Natural killer cell (primary cell): Measurements from ENCODE around the gene TNNI2. TPM values are rescaled to one million over a fixed set of nuclear protein-coding genes. Genes with fewer than 3 reads are reported as not detected.

ENCODE experiments used
- ATAC-seq, 3 donors: fragments of 150-1000 bp in 2 of 3; fragments of 200-7000 bp in 1 of 3; cut with Tn5 transposase; 1 replicate in 1 of 3; 2 replicates in 2 of 3; pipeline ENCODE4 v1.10.0; 2021; ENCODE audit warnings: mild to moderate bottlenecking in 2 of 3, moderate library complexity in 2 of 3
- DNase-seq, 2 donors: peaks; one replicate each; pipeline versions ENCODE4 v3.0.0 to v3.0.0-alpha.2; 2013 to 2021; ENCODE audit warnings: mixed read lengths in 1 of 2
- H3K27ac ChIP-seq: one replicate; pipeline ENCODE4 v1.5.1; 2013; ENCODE audit warnings: mild to moderate bottlenecking, low read length
- H3K27me3 ChIP-seq: one replicate; pipeline ENCODE4 v1.6.1; 2013; ENCODE audit warnings: low read length; ENCODE audit not compliant: control insufficient read depth, insufficient read depth
- H3K36me3 ChIP-seq: one replicate; pipeline ENCODE4 v1.6.1; 2013; ENCODE audit warnings: low read length; ENCODE audit not compliant: control insufficient read depth, insufficient read depth
- H3K4me1 ChIP-seq: one replicate; pipeline ENCODE4 v1.6.1; 2013; ENCODE audit warnings: low read length; ENCODE audit not compliant: control insufficient read depth, insufficient read depth
- H3K4me3 ChIP-seq: one replicate; pipeline ENCODE4 v1.5.1; 2013; ENCODE audit warnings: low read length
- H3K9me3 ChIP-seq: one replicate; pipeline ENCODE4 v1.6.1; 2013; ENCODE audit warnings: low read length; ENCODE audit not compliant: control insufficient read depth, insufficient read depth
- H3K27ac Mint-ChIP-seq, 2 donors: one replicate each; pipeline ENCODE4 v1.8.0; 2022; ENCODE audit warnings: mild to moderate bottlenecking in 2 of 2, mixed read lengths in 2 of 2, moderate library complexity in 1 of 2
- H3K27me3 Mint-ChIP-seq, 2 donors: one replicate each; pipeline ENCODE4 v1.8.0; 2022; ENCODE audit warnings: low read depth in 2 of 2, mixed read lengths in 2 of 2
- H3K36me3 Mint-ChIP-seq: one replicate; pipeline ENCODE4 v1.8.0; 2022; ENCODE audit warnings: mixed read lengths
- H3K4me1 Mint-ChIP-seq, 2 donors: one replicate each; pipeline ENCODE4 v1.8.0; 2022; ENCODE audit warnings: mixed read lengths in 2 of 2
- H3K4me3 Mint-ChIP-seq: one replicate; pipeline ENCODE4 v1.8.0; 2022; ENCODE audit warnings: mild to moderate bottlenecking, moderate library complexity, mixed read lengths
- H3K9me3 Mint-ChIP-seq, 2 donors: one replicate each; pipeline ENCODE4 v1.8.0; 2022; ENCODE audit warnings: mixed read lengths in 2 of 2
- CTCF ChIP-seq: fragments of 200-600 bp; IDR thresholded peaks from one replicate; pipeline ENCODE4 v1.8.0; 2022; ENCODE audit warnings: antibody characterized with exemption
- WGBS: methylation state at CpG from one replicate; pipeline ENCODE4 v1.1.7; 2013; ENCODE audit warnings: missing lambda C conversion rate; ENCODE audit not compliant: insufficient coverage; 5-methylcytosine and 5-hydroxymethylcytosine counted together
- intact Hi-C: fragments of 100-400 bp; cut with micrococcal nuclease; formaldehyde crosslinking; loops from one replicate; pipeline ENCODE4 v1.14.2; 2022
- total RNA-seq, 4 donors: library from RNA; stranded (reverse); fragments of 120-200 nt in 1 of 4; gene quantifications; one replicate each; pipeline versions ENCODE4 v1.2.3 to v1.2.4, GENCODE V29; 2013 to 2022

Gene TNNI2
- total RNA-seq, 3 donors from 2014 or later (not counting 1 experiment from before 2014, with no cell fraction given) = 1.2 to 5.4 (median 3.6) TPM

GRCh38 chr11:1828542-1828941 is 10.2 kb upstream of the TNNI2 start:
- intact Hi-C loops = loop anchor here (10.0 kb wide), 1 partner anchor 54 kb away; no protein-coding TSS in a partner anchor
- H3K27me3 Mint-ChIP-seq = peaks cover 13 to 19% of the 10 kb centered on the region in 2 donors
- no peaks in the 10 kb centered on the region for H3K9me3 Mint-ChIP-seq
- Histone ChIP-seq H3K27me3 (peaks cover 4% of the 10 kb centered on the region), H3K4me1 (peaks cover 16% of the 10 kb centered on the region), H3K4me3 (no peak overlapping the region), H3K27ac (no peak overlapping the region), H3K9me3 (no peaks in the 10 kb centered on the region), H3K36me3 (no peaks in the 10 kb centered on the region)
- DNase-seq (no peak), ATAC-seq (no peak)
- peaks cover 0 to 5% of the 10 kb centered on the region in 2 donors for H3K4me1 Mint-ChIP-seq
- no peak overlapping the region for H3K27ac Mint-ChIP-seq
- no peaks in the 10 kb centered on the region for H3K36me3 Mint-ChIP-seq
- no peak for TF ChIP-seq CTCF
- 80% methylated on average over 12 of the region's 12 CpGs for WGBS
- no peak overlapping the region for H3K4me3 Mint-ChIP-seq

GRCh38 chr11:1829039-1829820 is 9.6 kb upstream of the TNNI2 start:
- WGBS = 61% methylated on average over 11 of the region's 11 CpGs

GRCh38 chr11:1830004-1830321 is 8.8 kb upstream of the TNNI2 start:
- no peak for TF ChIP-seq CTCF
- Mint-ChIP-seq H3K27me3 (peaks cover 13 to 22% of the 10 kb centered on the region in 2 donors), H3K4me1 (peaks cover 0 to 5% of the 10 kb centered on the region in 2 donors), H3K9me3 (no peaks in the 10 kb centered on the region), H3K4me3 (no peak overlapping the region), H3K27ac (no peak overlapping the region), H3K36me3 (no peaks in the 10 kb centered on the region)
- no peak for ATAC-seq
- intact Hi-C loops = no loop called here
- H3K27ac ChIP-seq = no peak overlapping the region
- no peaks in the 10 kb centered on the region for H3K9me3 ChIP-seq
- H3K4me3 ChIP-seq = no peak overlapping the region
- H3K36me3 ChIP-seq = no peaks in the 10 kb centered on the region
- 35% methylated on average over 6 of the region's 6 CpGs for WGBS
- H3K4me1 ChIP-seq = peaks cover 16% of the 10 kb centered on the region
- no peak for DNase-seq
- H3K27me3 ChIP-seq = peaks cover 4% of the 10 kb centered on the region

More at GRCh38 chr11:1829039-1829820, 9.6 kb upstream of the TNNI2 start:
- H3K27ac Mint-ChIP-seq = no peak overlapping the region
- Histone ChIP-seq H3K4me1 (peaks cover 16% of the 10 kb centered on the region), H3K4me3 (no peak overlapping the region), H3K27ac (no peak overlapping the region), H3K9me3 (no peaks in the 10 kb centered on the region), H3K27me3 (peaks cover 4% of the 10 kb centered on the region), H3K36me3 (no peaks in the 10 kb centered on the region)
- ATAC-seq = no peak
- TF ChIP-seq CTCF = no peak
- no peaks in the 10 kb centered on the region for H3K36me3 Mint-ChIP-seq
- DNase-seq = no peak
- H3K4me1 Mint-ChIP-seq = peaks cover 0 to 5% of the 10 kb centered on the region in 2 donors
- H3K27me3 Mint-ChIP-seq = peaks cover 13 to 19% of the 10 kb centered on the region in 2 donors
- H3K9me3 Mint-ChIP-seq = no peaks in the 10 kb centered on the region
- H3K4me3 Mint-ChIP-seq = no peak overlapping the region
- intact Hi-C loops = loop anchor here (10.0 kb wide), 1 partner anchor 54 kb away; no protein-coding TSS in a partner anchor
